EH (cell line): ENCODE measurements around the gene ZCCHC24.
A peak's percentile ranks its signal among the peaks of the same experiment; 100 is the strongest.

Source experiments
- DNase-seq: peaks from one replicate; pipeline ENCODE4 v3.0.0-alpha.2; 2015; ENCODE audit warnings: low read depth

ZCCHC24 gene

DNA sequence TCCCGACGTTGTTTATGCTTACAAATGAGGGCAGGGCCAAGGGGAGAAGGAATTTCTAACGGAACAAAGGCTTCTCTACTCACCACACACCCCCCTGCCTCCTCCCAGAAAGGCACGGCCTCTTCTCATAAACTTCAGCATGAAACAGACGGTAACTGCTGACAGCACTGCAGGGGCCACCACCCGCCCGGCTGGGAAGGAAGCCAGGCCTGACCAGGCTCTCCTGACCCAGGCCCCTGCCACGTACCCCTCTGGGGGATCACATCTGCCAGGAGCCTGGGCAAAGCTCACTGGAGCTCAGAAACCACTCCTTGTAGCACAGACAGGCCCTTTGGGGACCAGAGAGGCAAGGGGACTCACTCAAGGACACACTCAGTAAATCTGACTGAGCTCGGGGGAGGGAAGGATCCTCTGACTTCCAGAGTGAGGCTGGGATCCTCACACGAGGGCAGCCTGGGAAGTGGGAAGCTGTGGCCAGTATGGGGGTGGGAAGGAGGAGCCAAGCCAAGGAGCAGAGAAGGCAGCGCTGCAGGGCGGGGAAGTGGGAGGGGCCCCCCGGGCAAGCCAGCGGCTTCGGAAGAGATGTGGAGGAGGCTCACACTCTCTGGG lies 46.1 kb downstream of the ZCCHC24 start:
- peak; percentile 99 for DNase-seq

GRCh38 chr10:79398642-79399041 lies 46.8 kb downstream of the ZCCHC24 start:
- no peak for DNase-seq

- DNase-seq: peak; percentile 63
Observed at GRCh38 chr10:79397575-79398303, 47.7 kb downstream of the ZCCHC24 start.

GRCh38 chr10:79397051-79397450 lies 48.4 kb downstream of the ZCCHC24 start:
- DNase-seq: no peak

DNA sequence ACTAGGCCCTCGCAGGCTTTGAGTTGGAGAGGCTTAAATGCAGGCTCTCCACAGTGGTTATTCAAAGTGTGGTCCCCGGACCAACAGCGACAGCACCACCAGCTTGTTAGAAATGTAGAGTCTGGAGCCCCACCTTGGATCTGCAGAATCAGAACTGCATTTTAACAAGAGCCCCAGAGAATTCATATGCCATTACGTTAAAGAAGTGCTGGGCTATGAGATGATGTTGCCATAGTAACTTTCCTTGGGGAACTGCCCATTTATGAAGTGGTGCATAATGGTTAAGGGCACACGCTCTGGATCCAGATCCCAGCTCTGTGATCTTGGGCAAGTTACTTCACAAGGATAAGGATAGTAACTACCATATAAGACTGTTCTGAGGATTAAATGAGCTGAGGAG lies 48.9 kb downstream of the ZCCHC24 start:
- DNase-seq: no peak

- no peak for DNase-seq
Observed at GRCh38 chr10:79394664-79395063, 50.8 kb downstream of the ZCCHC24 start.

GRCh38 chr10:79393924-79394610 lies 51.4 kb downstream of the ZCCHC24 start:
- no peak for DNase-seq

DNA sequence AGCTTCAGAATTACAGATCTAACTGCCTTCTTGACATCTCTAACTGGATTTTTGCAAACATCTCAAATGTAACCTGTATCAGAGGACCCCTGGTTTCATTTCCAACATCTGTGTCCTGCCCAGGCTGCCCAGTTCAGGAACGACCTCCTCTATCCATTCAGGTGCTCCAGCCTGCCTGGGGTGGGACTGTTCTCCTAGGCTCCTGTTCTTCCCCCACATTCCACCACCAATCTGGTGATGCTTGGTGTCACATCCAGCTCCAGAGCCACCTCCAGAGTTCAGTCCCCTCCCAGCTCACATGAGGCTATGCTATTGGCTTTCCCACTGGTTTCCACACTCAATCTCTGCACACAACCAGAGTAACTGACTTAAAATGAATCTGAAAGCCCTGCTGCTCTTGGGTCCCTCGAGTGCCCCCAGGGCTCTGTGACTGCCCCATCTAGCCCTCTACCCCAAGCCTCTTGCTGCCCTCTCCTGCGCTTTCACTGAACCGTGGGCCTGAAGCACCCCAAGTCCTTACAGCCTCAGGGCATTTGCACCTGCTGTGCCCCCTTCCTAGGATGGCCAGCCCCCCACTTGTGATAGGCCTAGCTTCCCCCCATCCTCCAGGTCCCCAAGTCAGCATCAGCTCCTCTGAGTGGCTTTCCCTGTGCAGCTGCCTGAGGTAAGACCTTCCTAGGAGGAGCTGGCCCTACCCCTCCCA lies 52.1 kb downstream of the ZCCHC24 start:
- DNase-seq: no peak

GRCh38 chr10:79392506-79393176 lies 52.8 kb downstream of the ZCCHC24 start:
- no peak for DNase-seq

DNA sequence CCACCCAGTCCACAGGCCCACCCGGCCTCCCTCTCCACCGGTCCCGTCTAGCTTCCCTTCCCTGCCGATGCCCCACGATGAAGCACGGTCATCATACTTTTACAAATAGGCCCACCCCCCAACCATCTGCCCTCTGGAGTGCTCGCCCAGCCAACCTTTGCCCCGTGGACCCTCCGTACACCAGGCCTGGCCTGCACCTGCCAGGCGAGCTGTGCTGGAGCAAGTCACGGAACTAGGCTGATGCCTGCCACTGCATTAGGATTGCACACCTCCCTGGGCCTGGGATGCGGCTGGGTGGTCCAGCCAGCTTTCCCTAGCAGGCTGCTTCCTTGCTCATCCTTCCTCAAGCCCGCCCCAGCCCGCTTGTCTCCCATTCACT lies 53.4 kb downstream of the ZCCHC24 start:
- DNase-seq: no peak

GRCh38 chr10:79391231-79392019 lies 54.0 kb downstream of the ZCCHC24 start:
- DNase-seq: peak; percentile 54

- DNase-seq: no peak
Observed at GRCh38 chr10:79390551-79391229, 54.7 kb downstream of the ZCCHC24 start.

DNA sequence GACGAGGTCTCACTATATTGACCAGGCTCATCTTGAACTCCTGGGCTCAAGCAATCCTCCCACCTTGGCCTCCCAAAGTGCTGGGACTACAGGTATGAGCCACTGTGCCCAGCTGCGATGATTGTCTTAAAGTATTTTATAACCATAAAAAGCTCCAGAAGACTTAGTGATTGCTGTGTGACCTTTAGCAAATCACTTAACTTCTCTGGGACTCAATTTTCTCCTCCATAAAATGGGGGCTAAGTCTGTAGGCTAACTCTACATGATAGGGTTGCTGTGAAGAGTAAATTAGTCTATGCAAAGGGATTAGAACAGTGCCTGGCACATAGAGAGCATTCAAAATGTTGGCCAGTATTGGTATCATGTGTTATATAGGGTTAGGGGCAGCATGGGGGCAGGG lies 55.4 kb downstream of the ZCCHC24 start:
- DNase-seq: no peak

- DNase-seq: no peak
Observed at GRCh38 chr10:79387974-79388850, 57.2 kb downstream of the ZCCHC24 start.

DNA sequence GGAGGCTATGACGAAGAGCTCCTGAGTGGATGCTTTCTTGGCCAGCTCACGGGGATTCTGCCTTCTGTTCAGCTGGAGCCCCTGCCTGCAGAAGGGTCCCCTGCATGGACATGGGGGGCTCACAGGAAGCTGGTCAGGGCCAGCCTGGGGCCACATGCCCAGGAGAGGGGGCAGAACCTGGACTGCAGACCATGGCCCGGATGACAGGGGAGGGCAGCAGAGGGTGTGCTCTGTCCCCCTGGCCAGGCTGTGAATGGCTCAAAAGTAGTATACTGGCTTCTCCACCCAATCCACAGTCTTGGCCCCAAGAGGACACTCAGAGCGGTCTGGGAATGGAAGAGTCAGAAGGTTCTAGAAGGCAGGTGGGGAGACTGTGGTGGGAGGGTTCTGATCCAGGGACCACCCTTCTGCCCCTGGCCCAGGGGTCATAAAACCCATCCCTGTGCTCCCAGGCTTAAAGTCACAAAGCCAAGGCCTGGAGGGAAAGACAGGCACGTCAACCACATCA lies 57.9 kb downstream of the ZCCHC24 start:
- DNase-seq: no peak

DNA sequence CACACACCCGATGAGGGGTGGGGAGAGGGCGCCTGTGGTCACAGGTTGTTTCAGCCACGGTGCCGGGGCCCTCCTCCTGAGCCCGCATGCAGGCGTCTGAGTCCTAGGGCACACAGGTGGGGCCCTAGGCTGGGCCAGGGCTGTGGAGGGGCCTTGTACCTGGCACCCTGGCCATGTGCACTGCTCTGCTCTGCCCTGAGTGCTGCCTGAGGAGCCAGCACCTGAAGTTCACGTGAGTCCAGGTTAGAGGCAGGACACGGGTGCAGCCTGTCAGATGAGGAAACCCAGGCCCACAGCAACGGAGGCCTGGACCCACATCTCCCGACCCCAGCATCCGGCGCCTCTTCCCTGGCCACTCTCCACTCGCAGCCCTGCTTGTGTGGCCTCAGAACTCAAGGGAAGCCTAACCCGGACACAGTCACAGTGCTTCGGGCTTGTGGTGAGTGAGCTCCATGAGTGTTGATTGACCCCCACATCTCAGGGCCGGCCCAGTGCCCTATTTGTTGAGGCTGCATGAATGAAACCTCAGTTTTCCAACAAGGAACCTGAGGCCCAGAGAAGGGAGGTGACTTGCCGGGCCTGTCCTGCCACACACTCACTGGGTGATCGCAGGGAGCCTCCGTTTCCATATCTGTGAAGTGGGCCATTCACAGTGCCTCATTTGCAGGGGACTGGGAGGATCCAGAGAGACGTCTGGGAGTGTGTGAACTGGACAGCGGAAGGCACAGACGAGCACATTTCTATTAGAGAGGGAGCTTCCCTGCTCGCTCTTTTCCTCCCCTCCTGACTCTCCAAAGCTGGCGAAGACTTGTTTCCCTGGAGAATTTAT lies 58.6 kb downstream of the ZCCHC24 start:
- DNase-seq: no peak

GRCh38 chr10:79385804-79386531 lies 59.5 kb downstream of the ZCCHC24 start:
- DNase-seq: no peak

DNA sequence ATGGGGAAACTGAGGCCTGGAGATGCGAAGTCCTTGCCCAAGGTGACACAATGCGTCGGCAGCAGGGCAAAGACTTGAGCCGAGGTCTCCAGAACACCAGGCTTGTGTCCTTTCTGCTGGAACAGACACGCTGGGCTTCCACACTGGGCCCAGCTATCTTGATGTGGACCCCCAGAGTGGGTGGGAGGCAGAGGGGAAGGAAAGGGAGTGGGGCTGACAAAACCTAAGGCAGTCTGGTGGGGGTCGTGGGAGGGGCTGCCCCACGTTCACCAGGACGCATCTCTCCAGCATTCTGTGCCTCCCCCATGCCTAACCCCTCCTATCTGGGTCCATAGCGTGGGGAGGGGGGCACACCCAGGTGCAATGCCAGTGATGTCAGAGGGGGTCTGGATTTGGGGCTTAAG lies 60.0 kb downstream of the ZCCHC24 start:
- no peak for DNase-seq
